Measurements from ENCODE around the gene GLIS1.

GLIS1 gene

GRCh38 chr1:53736290-53736689 lies 2.7 kb downstream of the GLIS1 start:
- no peak for DNase-seq

GRCh38 chr1:53735681-53736080 lies 3.3 kb downstream of the GLIS1 start:
- DNase-seq: no peak

GRCh38 chr1:53735261-53735660 lies 3.7 kb downstream of the GLIS1 start:
- DNase-seq: no peak

GRCh38 chr1:53734650-53735211 lies 4.2 kb downstream of the GLIS1 start:
- no peak for DNase-seq

GRCh38 chr1:53733975-53734649 lies 4.9 kb downstream of the GLIS1 start:
- DNase-seq: no peak

- DNase-seq: no peak
Measured at GRCh38 chr1:53733447-53733931, 5.5 kb downstream of the GLIS1 start.

- DNase-seq: no peak
Measured at GRCh38 chr1:53732912-53733317, 6.0 kb downstream of the GLIS1 start.

- DNase-seq: no peak
Measured at GRCh38 chr1:53732409-53732808, 6.6 kb downstream of the GLIS1 start.

GRCh38 chr1:53731779-53732305 lies 7.1 kb downstream of the GLIS1 start:
- DNase-seq: no peak

GRCh38 chr1:53731043-53731600 lies 7.8 kb downstream of the GLIS1 start:
- DNase-seq: no peak

GRCh38 chr1:53730224-53730865 lies 8.6 kb downstream of the GLIS1 start:
- no peak for DNase-seq

- no peak for DNase-seq
Measured at GRCh38 chr1:53729456-53730223, 9.3 kb downstream of the GLIS1 start.

- no peak for DNase-seq
Measured at GRCh38 chr1:53728702-53729455, 10.1 kb downstream of the GLIS1 start.

GRCh38 chr1:53728196-53728595 lies 10.8 kb downstream of the GLIS1 start:
- DNase-seq: no peak

- DNase-seq: no peak
Measured at GRCh38 chr1:53727461-53728092, 11.4 kb downstream of the GLIS1 start.

GRCh38 chr1:53726009-53726600 lies 12.9 kb downstream of the GLIS1 start:
- no peak for DNase-seq

- DNase-seq: no peak
Measured at GRCh38 chr1:53725238-53725689, 13.7 kb downstream of the GLIS1 start.

- DNase-seq: no peak
Measured at GRCh38 chr1:53722025-53722424, 16.9 kb downstream of the GLIS1 start.

- DNase-seq: no peak
Measured at GRCh38 chr1:53721088-53721487, 17.9 kb downstream of the GLIS1 start.

GRCh38 chr1:53719469-53719868 lies 19.5 kb downstream of the GLIS1 start:
- DNase-seq: no peak

- no peak for DNase-seq
Measured at GRCh38 chr1:53718443-53718842, 20.5 kb downstream of the GLIS1 start.
